Skeletal muscle cell (primary cell): ENCODE results near the gene FAM156B.
"Not testable (repeated sequence)": the region's sequence is repeated elsewhere in the genome, so short reads cannot be mapped to it uniquely, and the experiment has no call there.

Experiments used
- DNase-seq: peaks from one replicate; pipeline ENCODE4 v3.0.0-alpha.2; 2010; ENCODE audit warnings: low read depth
- H3K4me3 ChIP-seq: 2 replicates; pipeline ENCODE4 v1.5.1; 2011; ENCODE audit warnings: low read depth, mild to moderate bottlenecking, control low read depth, low read length, moderate library complexity

FAM156B gene, protein sequence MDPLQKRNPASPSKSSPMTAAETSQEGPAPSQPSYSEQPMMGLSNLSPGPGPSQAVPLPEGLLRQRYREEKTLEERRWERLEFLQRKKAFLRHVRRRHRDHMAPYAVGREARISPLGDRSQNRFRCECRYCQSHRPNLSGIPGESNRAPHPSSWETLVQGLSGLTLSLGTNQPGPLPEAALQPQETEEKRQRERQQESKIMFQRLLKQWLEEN

DNA sequence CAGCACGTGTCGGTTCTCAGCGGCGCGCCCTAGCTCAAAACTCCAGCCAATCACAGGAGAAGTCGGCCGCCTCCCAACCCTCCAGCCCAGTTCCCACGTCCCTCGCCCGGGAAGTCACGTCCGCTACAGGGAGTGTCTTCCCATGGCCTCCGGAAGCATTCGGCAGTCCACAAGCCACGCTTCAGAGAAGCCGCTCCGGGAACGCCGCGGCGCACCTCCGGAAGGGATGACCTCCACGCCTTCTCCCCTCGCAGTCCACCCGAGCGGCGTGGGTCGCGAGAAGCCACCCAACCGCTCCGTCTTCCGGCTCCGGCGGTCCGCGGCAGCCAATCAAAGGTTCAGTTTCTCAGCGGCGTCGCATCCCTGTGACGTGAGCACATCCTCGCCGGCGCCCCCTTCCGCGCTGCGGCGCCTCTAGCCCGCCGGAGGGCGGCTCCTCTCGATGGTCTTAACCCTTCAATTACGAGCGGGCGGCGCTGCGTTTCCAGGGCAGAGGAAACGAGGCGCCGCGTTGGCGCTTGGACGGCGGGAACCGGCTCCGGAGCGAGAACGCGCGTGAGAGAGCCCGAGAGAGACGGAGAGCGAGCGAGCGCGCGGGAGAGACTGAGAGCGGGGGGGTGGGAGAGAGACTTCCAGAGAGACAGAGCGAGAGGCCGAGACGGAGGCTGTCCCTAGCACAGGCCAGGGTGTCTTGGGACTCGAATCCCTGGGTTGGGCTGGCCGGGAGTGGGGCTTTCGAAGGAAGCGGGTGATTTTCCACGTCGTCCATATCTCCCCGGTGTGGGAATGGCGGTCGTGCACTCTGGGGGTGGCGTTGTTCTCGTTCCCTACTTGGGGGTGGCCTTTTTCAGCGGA is at the start of gene FAM156B:
FAM156B (plus strand) TSS at position 476 of the 855 bp plus-strand sequence. CDS start 9,896 bp downstream, outside the sequence.
- DNase-seq, H3K4me3 ChIP-seq: not testable (repeated sequence)

DNA sequence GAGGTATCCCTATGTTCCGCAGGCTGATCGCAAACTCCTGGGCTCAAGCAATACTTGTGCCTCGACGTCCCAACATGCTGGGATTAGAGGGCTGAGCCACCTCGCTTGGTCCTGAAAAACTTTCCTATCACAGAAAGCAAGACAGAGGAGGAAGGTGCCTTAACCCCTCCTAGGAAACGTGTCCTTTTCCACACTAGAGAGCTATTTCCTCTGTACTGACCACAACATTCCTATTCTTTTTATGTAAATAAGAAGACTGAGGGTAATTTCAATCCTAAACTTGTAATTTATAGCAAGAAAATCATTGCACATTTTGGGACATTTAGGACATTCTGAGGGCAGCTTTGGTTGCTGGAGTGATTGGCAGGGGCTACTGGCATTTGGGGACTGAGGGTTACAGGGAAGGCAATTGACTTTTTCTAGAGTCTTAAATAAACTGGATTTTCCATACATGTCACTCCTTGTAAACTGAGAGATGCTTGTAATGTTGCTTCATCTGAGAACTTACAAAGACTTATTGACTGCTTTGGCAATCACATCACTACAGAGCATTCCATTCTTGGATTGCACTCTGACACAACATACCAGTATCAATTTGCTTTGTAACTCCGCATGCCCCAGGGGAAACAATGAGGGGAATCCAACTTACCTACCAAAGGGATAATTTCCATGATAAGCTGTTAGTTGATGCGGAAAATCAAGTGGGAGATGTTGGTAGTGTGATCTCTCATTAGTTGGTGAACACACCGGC is 44.8 kb upstream of the FAM156B start:
- H3K4me3 ChIP-seq = no peak overlapping the region
- DNase-seq = no peak

- DNase-seq, H3K4me3 ChIP-seq: not testable (repeated sequence)
Measured at GRCh38 chrX:52856991-52857525, 40.1 kb upstream of the FAM156B start.

- DNase-seq = no peak
- H3K4me3 ChIP-seq = no peak overlapping the region
Measured at GRCh38 chrX:52865343-52865998, 31.7 kb upstream of the FAM156B start.

GRCh38 chrX:52867610-52868348 is 29.4 kb upstream of the FAM156B start, which contains the start of gene XAGE3:
XAGE3 (minus strand) TSS chrX:52868083; CDS start chrX:52867133, 950 bp downstream.
- no peak for DNase-seq

GRCh38 chrX:52870046-52870445 is 27.1 kb upstream of the FAM156B start:
- no peak for DNase-seq
- no peak overlapping the region for H3K4me3 ChIP-seq

More at GRCh38 chrX:52867610-52868348, 29.4 kb upstream of the FAM156B start, which contains the start of gene XAGE3:
- H3K4me3 ChIP-seq = no peak within 1 kb of the TSS

- DNase-seq = not testable (repeated sequence)
Measured at GRCh38 chrX:52873825-52874224, 23.3 kb upstream of the FAM156B start.

DNA sequence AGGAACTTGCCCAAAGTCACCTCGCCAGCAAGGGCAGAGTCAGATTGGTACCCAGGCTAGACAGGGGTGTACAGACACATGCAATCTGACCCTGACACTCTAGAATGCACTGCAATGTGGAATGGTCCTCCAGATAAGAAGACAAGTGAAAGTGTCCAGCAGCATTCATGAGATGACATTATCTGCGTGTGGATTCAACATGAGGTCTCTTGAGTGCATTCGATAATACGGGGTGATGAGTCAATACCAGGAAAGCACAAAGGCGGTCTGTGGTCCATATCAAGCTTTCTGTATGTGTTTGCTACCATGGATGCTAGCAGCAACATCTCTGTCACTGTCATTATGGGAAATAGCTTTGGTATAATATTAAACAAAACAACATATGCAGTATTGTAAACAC is 22.5 kb upstream of the FAM156B start:
- no peak overlapping the region for H3K4me3 ChIP-seq
- no peak for DNase-seq

More at GRCh38 chrX:52873825-52874224, 23.3 kb upstream of the FAM156B start:
- H3K4me3 ChIP-seq = not testable (repeated sequence)

DNA sequence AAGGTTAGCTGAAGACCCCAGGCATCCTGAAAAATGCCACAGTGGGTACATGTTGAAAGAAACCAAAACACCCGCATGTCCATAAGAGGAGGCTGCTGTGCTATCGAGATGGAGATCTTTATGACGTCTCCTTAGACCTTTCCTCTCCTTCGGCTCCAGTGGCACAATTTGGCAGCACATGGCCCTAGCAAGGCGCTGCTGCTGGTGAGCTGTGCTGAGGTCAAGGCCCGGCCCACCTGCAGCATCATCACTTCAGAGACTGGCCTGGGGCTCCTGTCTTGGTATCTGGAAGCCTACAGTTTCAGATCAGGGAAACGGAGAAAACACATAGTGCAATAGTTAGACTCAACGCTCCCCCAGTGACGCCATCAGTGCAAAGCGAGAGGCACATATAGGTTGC is 21.7 kb upstream of the FAM156B start:
- DNase-seq, H3K4me3 ChIP-seq: not testable (repeated sequence)

DNA sequence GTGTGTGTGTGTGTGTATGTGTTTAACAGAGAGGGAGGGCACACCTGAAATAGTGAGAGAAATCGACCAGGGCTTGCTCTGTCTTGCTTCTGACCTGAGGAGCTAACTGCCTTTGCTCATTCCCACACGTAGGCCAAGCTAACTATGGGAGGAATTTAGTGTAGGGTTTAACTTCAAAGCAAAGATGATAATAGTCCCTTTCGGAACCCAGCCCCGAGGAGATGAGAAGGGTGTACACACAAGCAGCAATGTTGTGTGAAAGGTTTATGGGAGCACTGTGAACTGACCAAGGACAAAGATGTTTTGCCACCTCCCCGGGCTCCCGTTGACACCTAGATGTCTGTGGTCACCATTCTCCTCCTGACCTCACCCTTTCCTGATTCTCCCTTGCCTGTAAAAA is 20.7 kb upstream of the FAM156B start:
- H3K4me3 ChIP-seq, DNase-seq: not testable (repeated sequence)

- DNase-seq, H3K4me3 ChIP-seq: not testable (repeated sequence)
Measured at GRCh38 chrX:52887459-52887858, 9.7 kb upstream of the FAM156B start.

GRCh38 chrX:52888090-52888489 is 9.0 kb upstream of the FAM156B start:
- not testable (repeated sequence) for H3K4me3 ChIP-seq, DNase-seq

DNA sequence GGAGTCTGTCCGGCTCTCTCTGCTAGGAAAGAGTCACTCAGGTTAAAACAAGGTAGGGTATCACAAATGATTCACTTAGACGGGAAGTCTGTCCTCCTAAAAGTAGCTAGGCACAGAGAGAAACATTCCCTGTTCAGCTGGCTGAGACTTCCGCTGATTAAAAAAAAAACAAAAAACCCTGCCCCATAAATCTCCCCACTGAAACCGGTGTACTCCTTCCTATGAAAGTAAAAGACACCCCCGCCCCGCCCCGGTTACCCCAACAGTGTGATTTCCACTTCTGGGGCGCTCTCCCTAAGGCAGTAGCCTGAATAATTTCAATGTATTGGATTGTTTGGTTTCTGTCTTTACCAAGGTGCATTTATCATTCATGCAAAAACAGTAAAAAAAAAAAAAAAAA is 692 bp upstream of the FAM156B start:
- not testable (repeated sequence) for DNase-seq, H3K4me3 ChIP-seq

DNA sequence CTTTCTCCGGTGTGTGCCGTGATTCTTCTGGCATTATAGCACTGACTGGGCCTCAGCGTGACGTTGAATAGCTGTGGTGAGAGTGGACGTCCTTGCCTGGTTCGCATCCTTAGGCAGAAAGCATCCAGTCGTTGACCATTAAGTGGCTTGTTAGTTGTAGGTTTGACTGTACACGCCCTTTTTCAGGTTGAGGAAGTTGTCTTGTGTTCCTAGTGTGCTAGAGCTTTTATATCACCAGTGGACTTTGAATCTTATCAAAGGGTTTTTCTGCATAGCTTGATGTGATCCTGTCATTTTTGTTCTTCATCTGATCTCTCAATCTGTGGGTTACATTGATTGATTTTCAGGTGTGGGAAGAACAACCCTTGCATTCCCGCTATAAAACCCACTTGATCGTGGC is 8.4 kb downstream of the FAM156B start:
- not testable (repeated sequence) for H3K4me3 ChIP-seq, DNase-seq

DNA sequence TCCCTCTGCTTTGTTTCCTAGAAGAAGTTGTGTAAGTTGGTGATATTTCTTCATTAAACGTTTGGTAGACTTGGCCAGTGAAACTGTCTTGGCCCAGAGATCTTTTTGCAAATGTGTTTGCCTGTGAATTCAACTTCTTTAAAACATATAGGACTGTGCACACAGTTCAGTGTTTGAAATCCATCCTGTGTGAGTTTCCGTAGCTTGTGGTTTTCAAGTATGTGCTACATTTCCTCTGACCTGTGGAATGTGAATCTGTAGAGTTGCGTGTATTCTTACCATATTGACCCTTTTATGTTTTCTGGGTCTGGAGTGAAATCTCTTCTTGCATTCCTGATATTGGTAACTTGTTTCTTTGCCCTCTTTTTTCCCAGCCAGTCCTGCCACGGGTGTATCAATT is 8.9 kb downstream of the FAM156B start:
- H3K4me3 ChIP-seq, DNase-seq: not testable (repeated sequence)

- not testable (repeated sequence) for H3K4me3 ChIP-seq, DNase-seq
Measured at GRCh38 chrX:52907137-52907536, 10.0 kb downstream of the FAM156B start.

GRCh38 chrX:52907900-52908299 is 10.8 kb downstream of the FAM156B start:
- H3K4me3 ChIP-seq, DNase-seq: not testable (repeated sequence)

DNA sequence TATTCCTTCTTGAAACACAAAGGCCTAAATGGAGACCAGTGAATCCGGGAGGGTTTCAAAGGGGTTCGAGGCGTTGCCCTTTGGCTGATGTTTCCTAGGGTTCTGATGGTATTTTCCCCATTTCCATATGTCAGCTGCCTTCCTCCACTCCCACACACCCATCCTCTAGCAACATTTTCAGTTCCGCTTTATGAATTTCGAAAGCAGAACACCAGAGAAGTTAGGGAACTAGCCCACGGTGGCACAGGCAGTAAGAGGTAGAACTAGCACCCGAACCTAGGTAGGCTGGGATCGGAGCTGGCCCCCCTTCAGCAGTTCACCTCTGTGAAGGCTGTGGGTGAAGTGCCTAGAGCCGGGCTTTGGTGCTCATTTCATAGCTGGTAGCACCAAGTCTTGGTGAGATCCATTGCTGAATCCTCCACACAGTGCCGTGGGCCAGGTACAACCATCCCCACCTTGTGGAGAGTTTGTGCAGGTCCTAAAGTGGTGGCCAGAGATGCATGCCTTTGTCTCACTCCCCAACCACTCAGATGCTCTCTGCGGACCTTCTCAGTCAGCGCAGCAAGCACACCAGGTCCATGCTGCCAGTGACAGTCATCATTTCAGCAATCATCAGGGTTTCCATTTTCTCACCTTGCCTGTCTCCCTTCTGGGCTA is 12.3 kb downstream of the FAM156B start:
- not testable (repeated sequence) for H3K4me3 ChIP-seq, DNase-seq
